Stomach (tissue), 9 donors: ENCODE results near the gene SUPT20H. TPM values are rescaled to one million over a fixed set of nuclear protein-coding genes. Genes with fewer than 3 reads are reported as not detected.

Experiments
- DNase-seq, 2 donors: peaks; one replicate each; pipeline versions ENCODE4 v3.0.0 to v3.0.0-alpha.2; 2013 to 2019
- H3K27ac ChIP-seq, 5 donors: fragments of 200-600 bp in 4 of 5; sonication (generic) in 4 of 5; one replicate each; pipeline ENCODE4 v1.5.1; 2013 to 2019; ENCODE audit warnings: mild to moderate bottlenecking in 1 of 5, moderate library complexity in 1 of 5
- H3K27me3 ChIP-seq, 3 donors: fragments of 200-600 bp; sonication (generic); one replicate each; pipeline ENCODE4 v1.5.1; 2017 to 2019; ENCODE audit warnings: mixed run types in 1 of 3
- H3K36me3 ChIP-seq, 4 donors: fragments of 200-600 bp; sonication (generic); 1 replicate in 3 of 4; 2 replicates in 1 of 4; pipeline ENCODE4 v1.5.1; 2016 to 2019
- H3K4me1 ChIP-seq, 4 donors: fragments of 200-600 bp; sonication (generic); one replicate each; pipeline ENCODE4 v1.5.1; 2016 to 2019
- H3K4me3 ChIP-seq, 4 donors: fragments of 200-600 bp; sonication (generic) in 3 of 4; one replicate each; pipeline ENCODE4 v1.5.1; 2016 to 2019; ENCODE audit warnings: mild to moderate bottlenecking in 1 of 4
- H3K9me3 ChIP-seq, 4 donors: fragments of 200-600 bp; sonication (generic); one replicate each; pipeline ENCODE4 v1.5.1; 2016 to 2019
- EP300 ChIP-seq: sonication (generic); formaldehyde crosslinking; IDR thresholded peaks from one replicate; pipeline ENCODE4 v1.6.1; 2017; ENCODE audit warnings: antibody characterized with exemption
- POLR2A ChIP-seq, 4 donors: fragments of 450-650 bp; IDR thresholded peaks; one replicate each; pipeline ENCODE4 v1.6.1; 2016; ENCODE audit warnings: antibody characterized with exemption in 4 of 4, control low read depth in 2 of 4, mild to moderate bottlenecking in 1 of 4, moderate library complexity in 1 of 4
- POLR2AphosphoS5 ChIP-seq, 3 donors: sonication (generic); formaldehyde crosslinking; IDR thresholded peaks; one replicate each; pipeline ENCODE4 v1.6.1; 2016; ENCODE audit warnings: antibody characterized with exemption in 3 of 3
- WGBS, 5 donors: extraction: QIAGEN DNeasy Blood & Tissue Kit in 3 of 5; methylation state at CpG; one replicate each; pipeline versions ENCODE4 v1.1.5 to v1.1.7; 2013 to 2018; 5-methylcytosine and 5-hydroxymethylcytosine counted together
- intact Hi-C: fragments of 100-400 bp; cut with DNase I; formaldehyde crosslinking; loops from one replicate; pipeline ENCODE4 v1.15.1; 2023; ENCODE audit warnings: low total_unique reads
- polyA plus RNA-seq, 3 donors: library from polyadenylated mRNA; stranded (reverse); fragments of 200-250 nt; gene quantifications; one replicate each; pipeline ENCODE4 v1.2.3, GENCODE V29; 2013
- total RNA-seq, 5 donors: library from RNA; depleted of rRNA; stranded (reverse); fragments of >200 nt; gene quantifications; one replicate each; pipeline versions ENCODE4 v1.1.0 to v1.2.3, GENCODE V29; 2014 to 2016
- TF ChIP-seq, protein P1 (sequence below), 7 experiments: fragments of 450-650 bp in 4 of 7; fragments of 200-600 bp in 3 of 7; sonication (generic) in 3 of 7; IDR thresholded peaks; one replicate each; pipeline ENCODE4 v1.5.1; 2016 to 2019; ENCODE audit warnings: antibody characterized with exemption in 7 of 7, control low read depth in 2 of 7, mild to moderate bottlenecking in 1 of 7
- donor health status: healthy with polysubstance abuse.
- donor health status: Bipolar disorder and iron deficiency.
- donor health status: healthy.

Gene SUPT20H
- total and polyA plus RNA-seq, 8 donors: 16.9 to 152 (median 57.2) TPM

- Histone ChIP-seq H3K4me3 (no peak overlapping the region), H3K4me1 (peaks cover 0 to 14% (median 6%) of the 10 kb centered on the region in 4 donors), H3K27me3 (no peaks in the 10 kb centered on the region), H3K27ac (no peak overlapping the region), H3K9me3 (no peaks in the 10 kb centered on the region), H3K36me3 (no peaks in the 10 kb centered on the region)
- intact Hi-C loops: loop anchor here (10.0 kb wide), 1 partner anchor 497 kb away; no protein-coding TSS in a partner anchor
- DNase-seq: no peak
- TF ChIP-seq, protein P1, sequence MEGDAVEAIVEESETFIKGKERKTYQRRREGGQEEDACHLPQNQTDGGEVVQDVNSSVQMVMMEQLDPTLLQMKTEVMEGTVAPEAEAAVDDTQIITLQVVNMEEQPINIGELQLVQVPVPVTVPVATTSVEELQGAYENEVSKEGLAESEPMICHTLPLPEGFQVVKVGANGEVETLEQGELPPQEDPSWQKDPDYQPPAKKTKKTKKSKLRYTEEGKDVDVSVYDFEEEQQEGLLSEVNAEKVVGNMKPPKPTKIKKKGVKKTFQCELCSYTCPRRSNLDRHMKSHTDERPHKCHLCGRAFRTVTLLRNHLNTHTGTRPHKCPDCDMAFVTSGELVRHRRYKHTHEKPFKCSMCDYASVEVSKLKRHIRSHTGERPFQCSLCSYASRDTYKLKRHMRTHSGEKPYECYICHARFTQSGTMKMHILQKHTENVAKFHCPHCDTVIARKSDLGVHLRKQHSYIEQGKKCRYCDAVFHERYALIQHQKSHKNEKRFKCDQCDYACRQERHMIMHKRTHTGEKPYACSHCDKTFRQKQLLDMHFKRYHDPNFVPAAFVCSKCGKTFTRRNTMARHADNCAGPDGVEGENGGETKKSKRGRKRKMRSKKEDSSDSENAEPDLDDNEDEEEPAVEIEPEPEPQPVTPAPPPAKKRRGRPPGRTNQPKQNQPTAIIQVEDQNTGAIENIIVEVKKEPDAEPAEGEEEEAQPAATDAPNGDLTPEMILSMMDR (IDR thresholded peaks at IDR 0.05): no peak
- TF ChIP-seq POLR2A (IDR thresholded peaks at IDR 0.05) (no peak), POLR2AphosphoS5 (IDR thresholded peaks at IDR 0.05) (no peak), EP300 (no peak)
- 68 to 74% (median 72%) methylated on average over 4 of the region's 4 CpGs for WGBS, 5 donors
These were observed 48.0 kb upstream of the SUPT20H start for GRCh38 chr13:37107456-37107855.

- no peaks in the 10 kb centered on the region for H3K9me3 ChIP-seq
- peaks cover 0 to 14% (median 6%) of the 10 kb centered on the region in 4 donors for H3K4me1 ChIP-seq
- H3K4me3 ChIP-seq: no peak overlapping the region
- H3K27me3 ChIP-seq: no peaks in the 10 kb centered on the region
- intact Hi-C loops: loop anchor here (10.0 kb wide), 1 partner anchor 498 kb away; no protein-coding TSS in a partner anchor
- no peak overlapping the region for H3K27ac ChIP-seq
- no peaks in the 10 kb centered on the region for H3K36me3 ChIP-seq
- WGBS, 5 donors: 62 to 70% (median 68%) methylated on average over 2 of the region's 2 CpGs
- no peak for DNase-seq
- no peak for TF ChIP-seq POLR2AphosphoS5 (IDR thresholded peaks at IDR 0.05)
- no peak for TF ChIP-seq POLR2A (IDR thresholded peaks at IDR 0.05)
- TF ChIP-seq EP300: no peak
- TF ChIP-seq, protein P1 (IDR thresholded peaks at IDR 0.05): no peak
These were observed 47.2 kb upstream of the SUPT20H start for GRCh38 chr13:37106642-37107041.

- Histone ChIP-seq H3K4me3 (no peak within 1 kb of the TSS), H3K36me3 (no peaks in the 10 kb centered on the region), H3K27ac (no peak within 1 kb of the TSS), H3K4me1 (peaks cover 0 to 14% (median 6%) of the 10 kb centered on the region in 4 donors), H3K27me3 (no peaks in the 10 kb centered on the region), H3K9me3 (no peaks in the 10 kb centered on the region)
- TF ChIP-seq, protein P1 (IDR thresholded peaks at IDR 0.05): no peak
- TF ChIP-seq POLR2AphosphoS5 (IDR thresholded peaks at IDR 0.05) (no peak), POLR2A (IDR thresholded peaks at IDR 0.05) (no peak), EP300 (no peak)
- no peak for DNase-seq
- 89 to 96% (median 94%) methylated on average over 17 to 26 of the region's 26 CpGs for whole genome bisulfite sequencing, 5 donors
- intact Hi-C loops: loop anchor here (10.0 kb wide), 1 partner anchor 500 kb away; no protein-coding TSS in a partner anchor
These were observed 45.8 kb upstream of the SUPT20H start, which contains the start of gene CSNK1A1L for GRCh38 chr13:37105251-37105714. Gene CSNK1A1L, minus strand, starts transcription at chr13:37105664. Its CDS starts 408 bp downstream, at chr13:37105256.

DNA sequence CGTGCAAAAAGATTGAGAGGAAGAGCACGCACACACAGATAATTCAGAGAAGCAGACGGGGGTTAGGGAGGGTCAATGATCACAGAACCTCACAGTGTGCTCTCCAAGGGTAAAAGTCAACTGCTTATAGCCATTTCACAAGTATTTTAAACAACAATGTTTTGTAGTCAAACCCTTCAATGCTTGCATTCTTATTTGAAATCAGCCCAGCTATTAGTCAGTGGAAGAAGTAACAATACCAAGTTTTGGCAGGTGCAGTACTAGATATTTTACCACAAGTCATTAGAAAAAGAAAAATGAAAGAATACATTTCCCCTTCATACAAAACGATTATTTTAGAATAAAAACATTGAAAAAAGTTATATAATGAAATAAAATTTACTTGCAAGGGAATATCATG, 43.4 kb upstream of the SUPT20H start:
- no peaks in the 10 kb centered on the region for H3K27me3 ChIP-seq
- 67 to 77% (median 73%) methylated on average over 4 of the region's 4 CpGs for WGBS, 5 donors
- H3K4me1 ChIP-seq: no peaks in the 10 kb centered on the region

More for the DNA sequence above, 43.4 kb upstream of the SUPT20H start:
- no peak overlapping the region for H3K27ac ChIP-seq
- intact Hi-C loops: loop anchor here (10.0 kb wide), 1 partner anchor 502 kb away; no protein-coding TSS in a partner anchor
- no peaks in the 10 kb centered on the region for H3K9me3 ChIP-seq
- H3K36me3 ChIP-seq: no peaks in the 10 kb centered on the region
- TF ChIP-seq EP300: no peak
- TF ChIP-seq, protein P1 (IDR thresholded peaks at IDR 0.05): no peak
- TF ChIP-seq POLR2A (IDR thresholded peaks at IDR 0.05): no peak
- no peak for TF ChIP-seq POLR2AphosphoS5 (IDR thresholded peaks at IDR 0.05)
- H3K4me3 ChIP-seq: no peak overlapping the region
- no peak for DNase-seq
